IMR-90 (cell line): ENCODE results near the gene KMT2D. TPM values are rescaled to one million over a fixed set of nuclear protein-coding genes. Genes with fewer than 3 reads are reported as not detected.

Experiments used
- ATAC-seq: fragments of 200-7000 bp; cut with Tn5 transposase; 2 replicates; pipeline ENCODE4 v1.9.1; 2020; ENCODE audit warnings: low read depth, mild to moderate bottlenecking, moderate library complexity
- BruUV-seq: library from RNA; stranded (reverse); fragments of 400-500 nt; replicated peaks from 2 replicates; lab custom pipeline; 2021; lab: Mats Ljungman, UMichigan
- CTCF ChIA-PET: fragments of 300-600 bp; formaldehyde crosslinking; extraction: SDS; loops from one replicate; lab custom pipeline; 2021; ENCODE audit warnings: antibody characterized with exemption; lab: Yijun Ruan, JAX
- POLR2A ChIA-PET: fragments of 300-600 bp; sonication (Branson Sonifier 250); formaldehyde crosslinking; loops from one replicate; lab custom pipeline; 2022; ENCODE audit warnings: antibody characterized with exemption; ENCODE audit not compliant: unreplicated experiment; lab: Charles Lee
- DNase-seq: peaks from one replicate; pipeline ENCODE4 v3.0.0; 2013
- H2AFZ ChIP-seq: replicated peaks from 2 replicates; pipeline ENCODE3; 2013; ENCODE audit warnings: low read length, mild to moderate bottlenecking; ENCODE audit not compliant: poor library complexity
- H2AK5ac ChIP-seq: 2 replicates; pipeline ENCODE4 v1.6.1; 2013; ENCODE audit warnings: low read depth, low read length, inconsistent platforms
- H2AK9ac ChIP-seq: replicated peaks from 2 replicates; pipeline ENCODE3; 2013; ENCODE audit warnings: mild to moderate bottlenecking, low read depth, low read length, moderate library complexity; ENCODE audit not compliant: poor library complexity
- H2BK120ac ChIP-seq: 2 replicates; pipeline ENCODE4 v1.6.1; 2013; ENCODE audit warnings: low read depth, low read length, inconsistent platforms
- H2BK15ac ChIP-seq: 3 replicates; pipeline ENCODE4 v1.6.1; 2013; ENCODE audit warnings: low read depth, low read length, inconsistent platforms
- H2BK20ac ChIP-seq: 2 replicates; pipeline ENCODE4 v1.6.1; 2013; ENCODE audit warnings: low read depth, mild to moderate bottlenecking, inconsistent platforms, low read length, moderate library complexity
- H2BK5ac ChIP-seq: 2 replicates; pipeline ENCODE4 v1.6.1; 2013; ENCODE audit warnings: mild to moderate bottlenecking, low read depth, low read length, inconsistent platforms; ENCODE audit not compliant: poor library complexity, severe bottlenecking
- H3K14ac ChIP-seq: replicated peaks from 2 replicates; pipeline ENCODE4 v1.6.1; 2013; ENCODE audit warnings: low read depth, low read length, inconsistent platforms
- H3K18ac ChIP-seq: 2 replicates; pipeline ENCODE4 v1.6.1; 2013; ENCODE audit warnings: low read depth, low read length, control low read depth
- H3K23ac ChIP-seq: 2 replicates; pipeline ENCODE4 v1.6.1; 2013; ENCODE audit warnings: low read depth, low read length, inconsistent platforms
- H3K27ac ChIP-seq: 2 replicates; pipeline ENCODE4 v1.5.1; 2013; ENCODE audit warnings: mild to moderate bottlenecking, control low read depth, low read length; ENCODE audit not compliant: insufficient read depth
- H3K27me3 ChIP-seq: 2 replicates; pipeline ENCODE4 v1.6.1; 2013; ENCODE audit warnings: low read length; ENCODE audit not compliant: control insufficient read depth, insufficient read depth
- H3K36me3 ChIP-seq: 2 replicates; pipeline ENCODE4 v1.6.1; 2013; ENCODE audit warnings: low read length, mixed read lengths; ENCODE audit not compliant: control insufficient read depth, insufficient read depth
- H3K4ac ChIP-seq: 2 replicates; pipeline ENCODE4 v1.6.1; 2013; ENCODE audit warnings: low read depth, low read length, inconsistent platforms
- H3K4me1 ChIP-seq: 2 replicates; pipeline ENCODE4 v1.6.1; 2013; ENCODE audit warnings: low read length, mixed read lengths; ENCODE audit not compliant: control insufficient read depth, insufficient read depth
- H3K4me2 ChIP-seq: 2 replicates; pipeline ENCODE4 v1.6.1; 2013; ENCODE audit warnings: low read depth, mild to moderate bottlenecking, control low read depth, low read length, moderate library complexity
- H3K4me3 ChIP-seq: 2 replicates; pipeline ENCODE4 v1.5.1; 2013; ENCODE audit warnings: low read depth, mild to moderate bottlenecking, control low read depth, low read length, moderate library complexity; ENCODE audit not compliant: insufficient read depth
- H3K56ac ChIP-seq: 2 replicates; pipeline ENCODE4 v1.6.1; 2013; ENCODE audit warnings: low read length, inconsistent platforms; ENCODE audit not compliant: insufficient read depth; ENCODE audit errors: extremely low read depth
- H3K79me1 ChIP-seq, 2 experiments: 2 replicates each; pipeline ENCODE4 v1.6.1; 2013; ENCODE audit warnings: low read length in 2 of 2, inconsistent platforms in 1 of 2, low read depth in 1 of 2
- H3K9ac ChIP-seq: 2 replicates; pipeline ENCODE4 v1.6.1; 2013; ENCODE audit warnings: low read depth, low read length, control low read depth
- H3K9me1 ChIP-seq: 2 replicates; pipeline ENCODE4 v1.6.1; 2013; ENCODE audit warnings: low read length, inconsistent platforms; ENCODE audit not compliant: insufficient read depth
- H3K9me3 ChIP-seq: 2 replicates; pipeline ENCODE4 v1.6.1; 2013; ENCODE audit warnings: low read length; ENCODE audit not compliant: control insufficient read depth, insufficient read depth
- H4K20me1 ChIP-seq: 2 replicates; pipeline ENCODE4 v1.6.1; 2013; ENCODE audit warnings: low read length, inconsistent platforms; ENCODE audit not compliant: insufficient read depth
- H4K5ac ChIP-seq: 2 replicates; pipeline ENCODE4 v1.6.1; 2013; ENCODE audit warnings: mild to moderate bottlenecking, low read depth, low read length, control low read depth
- H4K8ac ChIP-seq, 2 experiments: 2 replicates each; pipeline ENCODE4 v1.6.1; 2013; ENCODE audit warnings: low read depth in 2 of 2, low read length in 2 of 2, control low read depth in 1 of 2, inconsistent platforms in 1 of 2
- H4K91ac ChIP-seq: 2 replicates; pipeline ENCODE4 v1.6.1; 2013; ENCODE audit warnings: low read depth, low read length, inconsistent platforms; ENCODE audit not compliant: insufficient read depth
- BHLHE40 ChIP-seq: fragments of 150-350 bp; IDR thresholded peaks from 2 replicates; pipeline ENCODE4 v1.6.1; 2016; ENCODE audit warnings: mild to moderate bottlenecking, low read depth, low read length
- CEBPB ChIP-seq: IDR thresholded peaks from 2 replicates; pipeline ENCODE4 v1.6.1; 2012; ENCODE audit warnings: low read depth, low read length, improper control_type of control experiment
- CHD1 ChIP-seq: IDR thresholded peaks from 2 replicates; pipeline ENCODE4 v1.6.1; 2012; ENCODE audit warnings: low read depth, low read length, improper control_type of control experiment
- CTCF ChIP-seq: conservative IDR thresholded peaks from 2 replicates; pipeline ENCODE4 v1.5.1; 2012; ENCODE audit warnings: mild to moderate bottlenecking, low read depth, low read length, improper control_type of control experiment
- ELK1 ChIP-seq: fragments of 150-350 bp; IDR thresholded peaks from 2 replicates; pipeline ENCODE4 v1.6.1; 2016; ENCODE audit warnings: low read depth, mild to moderate bottlenecking, low read length, moderate library complexity, borderline replicate concordance
- FOS ChIP-seq: fragments of 150-350 bp; IDR thresholded peaks from 2 replicates; pipeline ENCODE4 v1.6.1; 2016; ENCODE audit warnings: low read depth, low read length
- MAFK ChIP-seq: IDR thresholded peaks from 2 replicates; pipeline ENCODE4 v1.6.1; 2012; ENCODE audit warnings: low read depth, low read length, improper control_type of control experiment
- MAZ ChIP-seq: IDR thresholded peaks from 2 replicates; pipeline ENCODE4 v1.6.1; 2012; ENCODE audit warnings: low read depth, mild to moderate bottlenecking, low read length, improper control_type of control experiment, moderate library complexity, borderline replicate concordance
- MXI1 ChIP-seq: IDR thresholded peaks from 2 replicates; pipeline ENCODE4 v1.6.1; 2012; ENCODE audit warnings: low read depth, mild to moderate bottlenecking, low read length, moderate library complexity, borderline replicate concordance
- NFE2L2 ChIP-seq: fragments of 150-350 bp; IDR thresholded peaks from 2 replicates; pipeline ENCODE4 v1.6.1; 2016; ENCODE audit warnings: low read depth, mild to moderate bottlenecking, low read length
- POLR2A ChIP-seq: IDR thresholded peaks from 2 replicates; pipeline ENCODE4 v1.6.1; 2012; ENCODE audit warnings: mild to moderate bottlenecking, low read depth, low read length
- RAD21 ChIP-seq: IDR thresholded peaks from 2 replicates; pipeline ENCODE4 v1.6.1; 2012; ENCODE audit warnings: low read length, improper control_type of control experiment
- RCOR1 ChIP-seq: IDR thresholded peaks from 2 replicates; pipeline ENCODE4 v1.6.1; 2012; ENCODE audit warnings: mild to moderate bottlenecking, low read length, improper control_type of control experiment; ENCODE audit not compliant: insufficient replicate concordance
- RFX5 ChIP-seq: IDR thresholded peaks from 2 replicates; pipeline ENCODE4 v1.8.0; 2012; ENCODE audit warnings: low read depth, mild to moderate bottlenecking, low read length, moderate library complexity
- SMC3 ChIP-seq: fragments of 150-350 bp; IDR thresholded peaks from 2 replicates; pipeline ENCODE4 v1.6.1; 2016; ENCODE audit warnings: low read depth, mild to moderate bottlenecking, antibody characterized with exemption, low read length, moderate library complexity
- WGBS, 2 experiments: methylation state at CpG; one replicate each; pipeline versions ENCODE4 v1.1.5 to v1.1.7; 2013; ENCODE audit warnings: missing lambda C conversion rate in 2 of 2; ENCODE audit not compliant: insufficient read length in 1 of 2; ENCODE audit errors: extremely low coverage in 2 of 2; 5-methylcytosine and 5-hydroxymethylcytosine counted together
- dilution Hi-C: fragments of 300-500 bp; cut with HindIII; formaldehyde crosslinking; loops from one replicate; pipeline ENCODE4 v1.14.3; 2018; ENCODE audit warnings: low sequenced_read_pairs; ENCODE audit not compliant: unreplicated experiment
- in situ Hi-C: fragments of 300-500 bp; cut with MboI; formaldehyde crosslinking; loops from 3 replicates; pipeline ENCODE4 v1.14.3; 2019; ENCODE audit warnings: low sequenced_read_pairs, inconsistent platforms, mixed read lengths
- intact Hi-C: fragments of 100-400 bp; cut with micrococcal nuclease; formaldehyde crosslinking; loops from 2 replicates; pipeline ENCODE4 v1.10.0; 2022
- polyA plus RNA-seq, 3 experiments: library from polyadenylated mRNA; depleted of rRNA; stranded (reverse); fragments of >200 nt; gene quantifications; 2 replicates each; pipeline ENCODE4 v1.2.3, GENCODE V29; 2012; ENCODE audit warnings: low replicate concordance in 1 of 3
- total RNA-seq: library from RNA; depleted of rRNA; stranded (reverse); fragments of >200 nt; gene quantifications from 2 replicates; pipeline ENCODE4 v1.2.3, GENCODE V29; 2012
- TF ChIP-seq, protein P1 (sequence below): fragments of 150-350 bp; IDR thresholded peaks from 2 replicates; pipeline ENCODE4 v1.6.1; 2017; ENCODE audit warnings: mild to moderate bottlenecking, antibody characterized with exemption, low read length, low read depth

Gene KMT2D
- total and polyA plus RNA-seq, 2 of the 4 experiments (the other 2 are of a cell fraction) = 6.6 to 25.2 TPM

DNA sequence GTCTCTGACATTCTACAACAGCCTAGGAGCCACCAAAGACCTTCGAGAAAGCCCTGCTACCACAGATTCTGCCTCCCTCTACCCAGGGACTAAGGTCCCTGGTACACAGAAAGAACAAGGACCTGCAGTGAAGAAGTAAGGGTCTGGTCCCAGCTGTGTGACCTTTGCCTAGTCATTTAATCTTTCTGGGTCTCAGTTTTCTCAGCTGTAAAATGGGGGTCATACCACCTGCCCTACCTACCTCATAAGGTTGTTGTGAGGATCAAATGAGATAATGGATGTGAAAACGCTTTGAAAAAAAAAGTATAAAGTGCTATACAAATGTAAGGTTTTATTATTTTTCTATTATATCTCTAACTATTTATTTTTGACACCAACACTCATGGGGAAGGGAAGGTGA, 36.8 kb downstream of the KMT2D start:
- Histone ChIP-seq H3K4me3 (no peak overlapping the region), H3K4me2 (no peak overlapping the region), H3K14ac (no peak overlapping the region), H3K56ac (no peak overlapping the region), H4K20me1 (peaks cover 6% of the 10 kb centered on the region; the same call in 1 of the 2 replicates), H3K9me3 (no peaks in the 10 kb centered on the region), H3K27ac (no peak overlapping the region), H3K18ac (no peak overlapping the region), H3K4ac (no peak overlapping the region), H2AK9ac (no peak overlapping the region), H3K9ac (no peak overlapping the region), H2BK120ac (no peak overlapping the region), H4K5ac (no peak overlapping the region), H3K79me1 (peaks cover 22 to 36% of the 10 kb centered on the region in 2 experiments), H3K23ac (no peak overlapping the region), H2AFZ (no peak overlapping the region), H2BK5ac (no peak overlapping the region), H3K27me3 (no peaks in the 10 kb centered on the region), H2BK20ac (no peak overlapping the region), H4K91ac (no peak overlapping the region), H2BK15ac (no peak overlapping the region), H3K9me1 (no peaks in the 10 kb centered on the region), H2AK5ac (no peak overlapping the region), H4K8ac (no peak overlapping the region), H3K4me1 (peaks cover 3% of the 10 kb centered on the region; the same call in 1 of the 2 replicates), H3K36me3 (peaks cover 68% of the 10 kb centered on the region)
- CTCF ChIA-PET = no interaction called here
- WGBS, 2 experiments = no CpG with 5 or more reads among the region's 2 CpGs
- dilution Hi-C loops = no loop called here
- BruUV-seq = no TSS peak
- DNase-seq (no peak), ATAC-seq (no peak)
- intact Hi-C loops = no loop called here
- TF ChIP-seq SMC3 = no peak
- TF ChIP-seq, protein P1, sequence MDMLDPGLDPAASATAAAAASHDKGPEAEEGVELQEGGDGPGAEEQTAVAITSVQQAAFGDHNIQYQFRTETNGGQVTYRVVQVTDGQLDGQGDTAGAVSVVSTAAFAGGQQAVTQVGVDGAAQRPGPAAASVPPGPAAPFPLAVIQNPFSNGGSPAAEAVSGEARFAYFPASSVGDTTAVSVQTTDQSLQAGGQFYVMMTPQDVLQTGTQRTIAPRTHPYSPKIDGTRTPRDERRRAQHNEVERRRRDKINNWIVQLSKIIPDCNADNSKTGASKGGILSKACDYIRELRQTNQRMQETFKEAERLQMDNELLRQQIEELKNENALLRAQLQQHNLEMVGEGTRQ = no peak
- no peak for TF ChIP-seq RAD21
- TF ChIP-seq FOS = no peak
- no peak for TF ChIP-seq CEBPB
- no peak for TF ChIP-seq MXI1
- no peak for TF ChIP-seq RCOR1
- no peak for TF ChIP-seq POLR2A
- TF ChIP-seq BHLHE40 = no peak
- no peak for TF ChIP-seq MAZ
- TF ChIP-seq NFE2L2 = no peak
- no peak for TF ChIP-seq ELK1
- TF ChIP-seq CTCF = no peak
- no peak for TF ChIP-seq MAFK
- no peak for TF ChIP-seq CHD1
- no peak for TF ChIP-seq RFX5
- in situ Hi-C loops = no loop called here
- POLR2A ChIA-PET = no interaction called here
